SU-DHL-6 (cell line): ENCODE results near the gene ZFHX3.

Source experiments
- EZH2phosphoT487 ChIP-seq: fragments of 200-600 bp; sonication (generic), shearing (Covaris generic); conservative IDR thresholded peaks from 2 replicates; pipeline ENCODE4 v1.6.1; 2018; ENCODE audit warnings: mild to moderate bottlenecking, antibody characterized with exemption, low read length, moderate library complexity, mixed read lengths
- TF ChIP-seq, protein P1 (sequence below): fragments of 200-600 bp; sonication (generic); IDR thresholded peaks from one replicate; pipeline ENCODE4 v1.5.1; 2017; ENCODE audit warnings: antibody characterized with exemption, mild to moderate bottlenecking, low read length, moderate library complexity; ENCODE audit not compliant: insufficient read depth, poor library complexity, severe bottlenecking

DNA sequence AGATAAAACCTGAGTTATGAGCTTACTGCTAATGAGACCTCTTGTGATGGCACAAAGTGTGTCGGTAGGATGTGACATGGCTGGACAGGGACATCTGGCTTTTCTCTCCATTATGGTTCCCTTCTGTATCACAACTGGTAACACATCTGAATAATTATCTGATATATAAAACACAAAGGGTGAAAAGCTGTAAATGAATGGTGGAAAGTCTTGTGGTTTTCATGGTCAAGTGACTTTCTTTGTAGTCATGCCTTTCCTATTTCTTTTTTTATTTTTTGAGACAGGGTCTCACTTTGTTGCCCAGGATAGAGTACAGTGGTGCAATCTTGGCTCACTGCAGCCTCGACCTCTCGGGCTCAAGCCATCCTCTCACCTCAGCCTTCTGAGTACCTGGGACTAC lies 35.3 kb upstream of the ZFHX3 start:
- TF ChIP-seq, protein P1, sequence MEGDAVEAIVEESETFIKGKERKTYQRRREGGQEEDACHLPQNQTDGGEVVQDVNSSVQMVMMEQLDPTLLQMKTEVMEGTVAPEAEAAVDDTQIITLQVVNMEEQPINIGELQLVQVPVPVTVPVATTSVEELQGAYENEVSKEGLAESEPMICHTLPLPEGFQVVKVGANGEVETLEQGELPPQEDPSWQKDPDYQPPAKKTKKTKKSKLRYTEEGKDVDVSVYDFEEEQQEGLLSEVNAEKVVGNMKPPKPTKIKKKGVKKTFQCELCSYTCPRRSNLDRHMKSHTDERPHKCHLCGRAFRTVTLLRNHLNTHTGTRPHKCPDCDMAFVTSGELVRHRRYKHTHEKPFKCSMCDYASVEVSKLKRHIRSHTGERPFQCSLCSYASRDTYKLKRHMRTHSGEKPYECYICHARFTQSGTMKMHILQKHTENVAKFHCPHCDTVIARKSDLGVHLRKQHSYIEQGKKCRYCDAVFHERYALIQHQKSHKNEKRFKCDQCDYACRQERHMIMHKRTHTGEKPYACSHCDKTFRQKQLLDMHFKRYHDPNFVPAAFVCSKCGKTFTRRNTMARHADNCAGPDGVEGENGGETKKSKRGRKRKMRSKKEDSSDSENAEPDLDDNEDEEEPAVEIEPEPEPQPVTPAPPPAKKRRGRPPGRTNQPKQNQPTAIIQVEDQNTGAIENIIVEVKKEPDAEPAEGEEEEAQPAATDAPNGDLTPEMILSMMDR = no peak
- TF ChIP-seq EZH2phosphoT487 = no peak
